Keratinocyte (primary cell): ENCODE measurements around the gene ZSCAN5A. TPM values are rescaled to one million over a fixed set of nuclear protein-coding genes. Genes with fewer than 3 reads are reported as not detected.

Source experiments
- DNase-seq: peaks from one replicate; pipeline ENCODE4 v3.0.0-alpha.2; 2011; ENCODE audit warnings: low read depth, missing footprints, low spot score
- FAIRE-seq: peaks from 2 replicates; lab custom pipeline; 2011; peaks lifted over from hg19 to GRCh38; lab: Jason Lieb, UNC
- H2AFZ ChIP-seq: 2 replicates; pipeline ENCODE4 v1.6.0; 2012; ENCODE audit warnings: low read length, control low read depth, inconsistent platforms; ENCODE audit not compliant: control insufficient read depth
- H3K27ac ChIP-seq: 2 replicates; pipeline ENCODE4 v1.5.1; 2011; ENCODE audit warnings: low read length; ENCODE audit not compliant: control insufficient read depth, insufficient read depth
- H3K27me3 ChIP-seq: 3 replicates; pipeline ENCODE4 v1.6.0; 2011; ENCODE audit warnings: low read length; ENCODE audit not compliant: control insufficient read depth, insufficient read depth; ENCODE audit errors: extremely low read depth
- H3K36me3 ChIP-seq, 2 experiments: 2 replicates in 1 of 2; 3 replicates in 1 of 2; pipeline ENCODE4 v1.5.1; 2011; ENCODE audit warnings: low read length in 2 of 2, mild to moderate bottlenecking in 1 of 2; ENCODE audit not compliant: control insufficient read depth in 2 of 2, insufficient read depth in 2 of 2; ENCODE audit errors: extremely low read depth in 1 of 2
- H3K4me1 ChIP-seq: 3 replicates; pipeline ENCODE4 v1.5.1; 2011; ENCODE audit warnings: low read length; ENCODE audit not compliant: control insufficient read depth, insufficient read depth; ENCODE audit errors: extremely low read depth
- H3K4me2 ChIP-seq: 3 replicates; pipeline ENCODE4 v1.6.0; 2011; ENCODE audit warnings: low read depth, low read length; ENCODE audit not compliant: control insufficient read depth, insufficient read depth; ENCODE audit errors: extremely low read depth
- H3K4me3 ChIP-seq, 3 experiments: fragments of 200-600 bp in 1 of 3; sonication (generic) in 1 of 3; 2 replicates in 2 of 3; 3 replicates in 1 of 3; pipeline ENCODE4 v1.5.1; 2011 to 2016; ENCODE audit warnings: low read length in 3 of 3, mild to moderate bottlenecking in 3 of 3, control low read depth in 2 of 3, inconsistent platforms in 1 of 3, low read depth in 1 of 3, mixed read lengths in 1 of 3, mixed run types in 1 of 3, moderate library complexity in 1 of 3; ENCODE audit not compliant: control insufficient read depth in 2 of 3, insufficient read depth in 2 of 3; ENCODE audit errors: extremely low read depth in 1 of 3
- H3K79me2 ChIP-seq: 2 replicates; pipeline ENCODE4 v1.6.0; 2012; ENCODE audit warnings: low read length; ENCODE audit not compliant: control insufficient read depth, insufficient read depth
- H3K9ac ChIP-seq: 3 replicates; pipeline ENCODE4 v1.6.0; 2011; ENCODE audit warnings: low read length; ENCODE audit not compliant: control insufficient read depth, insufficient read depth; ENCODE audit errors: extremely low read depth
- H3K9me1 ChIP-seq: 3 replicates; pipeline ENCODE4 v1.6.0; 2011; ENCODE audit warnings: low read length; ENCODE audit not compliant: control insufficient read depth, insufficient read depth; ENCODE audit errors: extremely low read depth
- H3K9me3 ChIP-seq: 2 replicates; pipeline ENCODE4 v1.5.1; 2012; ENCODE audit warnings: low read depth, low read length; ENCODE audit not compliant: control insufficient read depth
- H4K20me1 ChIP-seq: 3 replicates; pipeline ENCODE4 v1.6.0; 2011; ENCODE audit warnings: low read length; ENCODE audit not compliant: control insufficient read depth, insufficient read depth; ENCODE audit errors: extremely low read depth
- CTCF ChIP-seq, 3 experiments: IDR thresholded peaks in 1 of 3; conservative IDR thresholded peaks in 1 of 3; optimal IDR thresholded peaks in 1 of 3; 2 replicates in 2 of 3; 3 replicates in 1 of 3; pipeline versions ENCODE3 to v1.5.1; 2011; ENCODE audit warnings: low read length in 3 of 3, mild to moderate bottlenecking in 3 of 3, moderate library complexity in 2 of 3, control low read depth in 1 of 3, inconsistent platforms in 1 of 3; ENCODE audit not compliant: insufficient read depth in 2 of 3; ENCODE audit errors: extremely low read depth in 1 of 3
- EZH2 ChIP-seq: IDR thresholded peaks from one replicate; pipeline ENCODE4 v1.6.1; 2012; ENCODE audit warnings: inconsistent platforms, mild to moderate bottlenecking, low read length, moderate library complexity
- dilution Hi-C: fragments of 300-500 bp; cut with MboI; formaldehyde crosslinking; loops from one replicate; pipeline ENCODE4 v1.7.0; 2020; ENCODE audit warnings: low sequenced_read_pairs; ENCODE audit not compliant: extremely low pct_ligation_motif_present
- polyA plus RNA-seq, 5 experiments: library from polyadenylated mRNA; depleted of rRNA in 3 of 5; stranded (reverse) in 3 of 5; stranded (forward) in 1 of 5; unstranded in 1 of 5; fragments of >200 nt; gene quantifications; 1 replicate in 1 of 5; 2 replicates in 3 of 5; 3 replicates in 1 of 5; pipeline versions ENCODE4 v1.2.1 to v1.2.3, GENCODE V29; 2011 to 2012; ENCODE audit warnings: missing spikeins in 2 of 5, low read depth in 1 of 5, low replicate concordance in 1 of 5

Gene ZSCAN5A
- polyA plus RNA-seq, 1 donor (not counting 4 experiments of a cell fraction or from before 2014, with no cell fraction given) = 6.1 TPM

DNA sequence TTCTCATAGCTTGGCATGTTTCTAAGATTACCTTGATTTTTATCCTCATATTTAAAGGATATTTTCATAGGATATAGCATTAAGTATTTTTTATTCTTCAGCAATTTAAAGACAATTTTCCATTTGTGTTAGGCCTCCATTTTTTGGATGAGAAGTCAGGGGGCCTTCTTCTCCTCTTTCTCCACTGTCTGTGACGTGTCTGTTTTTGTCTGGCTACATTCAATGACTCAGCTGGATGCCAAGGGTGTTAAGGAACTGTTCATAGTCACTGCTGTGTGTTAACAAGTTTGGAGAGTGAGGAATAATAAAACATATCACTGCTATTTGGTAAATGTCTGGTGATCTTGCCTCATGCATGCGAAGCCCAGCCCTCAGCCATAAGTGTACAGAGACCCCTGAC is 42.3 kb upstream of the ZSCAN5A start:
- Histone ChIP-seq H3K27me3 (no peaks in the 10 kb centered on the region), H3K4me2 (no peak overlapping the region), H4K20me1 (no peaks in the 10 kb centered on the region), H2AFZ (no peak overlapping the region), H3K79me2 (no peaks in the 10 kb centered on the region), H3K4me1 (no peaks in the 10 kb centered on the region), H3K9ac (no peak overlapping the region), H3K9me1 (no peaks in the 10 kb centered on the region), H3K4me3 (no peak overlapping the region), H3K27ac (no peak overlapping the region), H3K36me3 (no peaks in the 10 kb centered on the region), H3K9me3 (peaks cover 3% of the 10 kb centered on the region)
- TF ChIP-seq CTCF (optimal IDR thresholded peaks at IDR 0.05 in 1 of 3, IDR thresholded peaks at IDR 0.05 in 1 of 3, conservative IDR thresholded peaks at IDR 0.05 in 1 of 3; ENCODE audit: extremely low read depth in 1 of 3, insufficient read depth in 2 of 3, low read length in 3 of 3) (no peak), EZH2 (no peak)
- dilution Hi-C loops = no loop called here
- DNase-seq (no peak), FAIRE-seq (no peak)

DNA sequence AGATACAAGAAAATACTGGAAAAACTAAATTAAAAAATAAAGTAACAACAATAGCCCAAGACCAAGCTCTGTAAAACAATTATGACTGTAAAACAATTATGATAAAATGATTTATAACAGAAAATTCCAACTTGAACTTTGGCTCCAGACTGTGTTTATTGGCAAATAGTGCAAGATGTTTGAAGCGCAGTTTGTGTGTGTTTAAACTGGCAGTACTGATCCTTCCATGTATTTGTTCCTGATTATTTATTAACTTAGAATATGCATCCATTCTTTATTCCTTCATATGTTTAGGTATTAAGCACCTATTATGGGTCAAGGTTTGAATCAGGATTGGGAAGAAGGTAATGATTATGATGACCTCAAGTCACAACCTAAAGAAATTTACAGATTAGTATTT is 40.9 kb upstream of the ZSCAN5A start:
- H3K9me3 ChIP-seq = no peaks in the 10 kb centered on the region
- no peaks in the 10 kb centered on the region for H3K9me1 ChIP-seq
- no peaks in the 10 kb centered on the region for H3K79me2 ChIP-seq
- H3K4me1 ChIP-seq = no peaks in the 10 kb centered on the region
- H3K4me3 ChIP-seq = no peak overlapping the region
- DNase-seq = no peak
- no peak for FAIRE-seq
- TF ChIP-seq CTCF (optimal IDR thresholded peaks at IDR 0.05 in 1 of 3, IDR thresholded peaks at IDR 0.05 in 1 of 3, conservative IDR thresholded peaks at IDR 0.05 in 1 of 3; ENCODE audit: extremely low read depth in 1 of 3, insufficient read depth in 2 of 3, low read length in 3 of 3) (no peak), EZH2 (no peak)
- dilution Hi-C loops = no loop called here
- no peaks in the 10 kb centered on the region for H3K27me3 ChIP-seq
- H2AFZ ChIP-seq = no peak overlapping the region
- H3K36me3 ChIP-seq = no peaks in the 10 kb centered on the region
- H3K27ac ChIP-seq = no peak overlapping the region
- H3K9ac ChIP-seq = no peak overlapping the region
- H4K20me1 ChIP-seq = no peaks in the 10 kb centered on the region
- no peak overlapping the region for H3K4me2 ChIP-seq
